Ecto neural progenitor cell (in vitro differentiated cells): Measurements from ENCODE around the gene ARSA.
"Not testable (repeated sequence)": the region's sequence is repeated elsewhere in the genome, so short reads cannot be mapped to it uniquely, and the experiment has no call there.

Experiments used
- DNase-seq: peaks from one replicate; pipeline ENCODE4 v3.0.0-alpha.2; 2018; ENCODE audit warnings: low spot score

The ARSA gene

DNA sequence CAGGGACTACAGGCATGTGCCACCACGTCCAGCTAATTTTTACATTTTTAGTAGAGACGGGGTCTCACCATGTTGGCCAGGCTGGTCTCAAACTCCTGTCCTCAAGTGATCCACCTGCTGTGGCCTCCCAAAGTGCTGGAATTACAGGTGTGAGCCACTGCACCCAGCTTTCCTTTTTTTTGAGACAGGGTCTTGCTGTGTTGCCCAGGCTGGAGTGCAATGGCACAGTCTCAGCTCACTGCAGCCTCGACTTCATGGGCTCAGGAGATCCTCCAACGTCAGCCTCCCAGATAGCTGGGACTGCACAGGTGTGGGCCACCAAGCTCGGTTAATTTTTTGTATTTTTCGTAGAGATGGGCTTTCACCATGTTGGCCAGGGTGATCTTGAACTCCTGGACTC is 26.7 kb upstream of the ARSA start:
- DNase-seq = not testable (repeated sequence)

DNA sequence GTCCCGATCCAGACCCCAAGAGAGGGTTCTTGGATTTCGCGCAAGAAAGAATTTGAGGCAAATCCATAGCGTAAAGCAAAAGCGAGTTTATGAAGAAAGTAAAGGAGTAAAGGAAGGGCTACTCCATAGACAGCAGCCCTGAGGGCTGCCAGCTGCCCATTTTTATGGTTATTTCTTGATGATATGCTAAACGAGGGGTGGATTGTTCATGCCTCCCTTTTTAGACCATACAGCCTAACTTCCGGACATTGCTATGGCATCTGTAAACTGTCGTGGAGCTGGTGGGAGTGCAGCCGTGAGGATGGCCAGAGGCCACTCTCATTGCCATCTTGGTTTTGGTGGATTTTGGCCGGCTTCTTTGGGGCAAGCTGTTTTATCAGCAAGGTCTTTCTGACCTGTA is 25.3 kb upstream of the ARSA start:
- no peak for DNase-seq

DNA sequence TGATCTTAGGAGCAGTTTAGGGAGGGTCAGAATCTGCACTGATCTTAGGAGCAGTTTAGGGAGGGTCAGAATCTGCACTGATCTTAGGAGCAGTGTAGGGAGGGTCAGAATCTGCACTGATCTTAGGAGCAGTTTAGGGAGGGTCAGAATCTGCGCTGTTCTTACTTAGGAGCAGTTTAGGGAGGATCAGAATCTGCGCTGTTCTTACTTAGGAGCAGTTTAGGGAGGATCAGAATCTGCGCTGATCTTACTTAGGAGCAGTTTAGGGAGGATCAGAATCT is 15.8 kb upstream of the ARSA start:
- not testable (repeated sequence) for DNase-seq

DNA sequence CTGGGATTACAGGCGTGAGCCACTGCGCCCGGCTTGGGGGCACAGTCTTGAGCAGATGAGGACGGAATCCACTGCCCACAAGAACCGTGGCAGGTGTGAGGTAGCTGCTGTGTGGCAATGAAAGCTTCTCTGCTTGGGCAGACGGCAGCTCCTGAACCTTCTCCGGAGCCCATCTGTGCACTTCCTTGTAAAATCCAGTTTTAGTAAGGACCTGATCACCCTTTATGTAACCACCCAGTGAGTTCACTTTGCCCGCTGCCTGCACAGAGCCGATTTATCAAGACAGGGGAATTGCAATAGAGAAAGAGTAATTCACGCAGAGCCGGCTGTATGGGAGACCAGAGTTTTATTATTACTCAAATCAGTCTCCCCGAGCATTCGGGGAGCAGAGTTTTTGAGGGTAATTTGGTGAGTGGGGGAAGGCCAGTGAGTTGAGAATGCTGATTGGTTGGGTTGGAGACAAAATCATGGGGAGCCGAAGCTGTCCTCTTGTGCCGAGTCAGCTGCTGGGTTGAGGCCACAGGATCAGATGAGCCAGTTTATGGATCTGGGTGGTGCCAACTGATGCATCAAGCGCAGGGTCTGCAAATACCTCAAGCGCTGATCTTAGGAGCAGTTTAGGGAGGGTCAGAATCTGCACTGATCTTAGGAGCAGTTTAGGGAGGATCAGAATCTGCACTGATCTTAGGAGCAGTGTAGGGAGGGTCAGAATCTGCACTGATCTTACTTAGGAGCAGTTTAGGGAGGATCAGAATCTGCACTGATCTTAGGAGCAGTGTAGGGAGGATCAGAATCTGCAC is 15.3 kb upstream of the ARSA start:
- not testable (repeated sequence) for DNase-seq

DNA sequence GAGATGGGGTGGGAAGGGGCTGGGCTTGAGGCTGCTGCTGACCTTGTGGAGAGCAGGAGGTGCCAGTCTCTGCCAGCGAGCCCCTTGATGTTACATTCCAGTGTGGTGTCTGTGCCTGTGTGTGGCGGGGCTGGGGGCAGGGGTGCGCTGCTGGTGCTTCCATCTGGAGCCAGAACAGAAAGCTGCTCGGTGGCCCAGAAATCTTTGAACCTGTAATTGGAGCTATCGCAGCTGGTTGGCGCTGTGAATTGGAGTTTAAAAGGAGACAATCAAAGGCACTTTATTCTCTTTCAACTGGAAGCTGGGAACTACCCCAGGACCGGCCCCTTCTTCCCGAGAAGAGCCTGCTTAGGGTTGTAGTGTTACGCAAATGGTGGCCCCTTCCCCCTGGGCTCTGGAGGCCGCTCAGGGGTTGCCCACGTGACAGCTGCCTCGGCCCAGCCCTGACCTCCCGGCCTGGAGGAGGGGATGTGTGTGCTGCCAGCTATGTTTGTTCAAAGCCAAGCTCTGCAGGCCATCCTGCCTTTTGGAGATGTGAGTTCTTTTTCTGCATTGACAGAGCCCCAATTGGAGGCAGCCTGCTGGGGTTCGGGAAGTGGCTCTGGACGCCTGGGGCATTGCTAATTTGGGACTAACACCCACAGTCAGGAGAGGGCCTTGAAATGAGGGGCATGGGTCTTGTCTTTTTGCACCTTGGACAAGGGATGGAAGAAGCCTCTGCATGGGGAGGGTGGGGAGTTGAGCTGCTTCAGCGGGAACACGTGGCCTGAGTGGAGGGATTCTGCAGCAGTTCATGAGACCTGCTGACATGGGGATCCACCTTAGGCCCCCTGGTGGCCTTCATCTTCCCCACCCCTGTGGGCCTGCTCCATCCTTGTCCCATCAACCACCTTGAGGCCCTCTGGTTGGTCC is 14.0 kb upstream of the ARSA start:
- DNase-seq = peak; percentile 82

DNA sequence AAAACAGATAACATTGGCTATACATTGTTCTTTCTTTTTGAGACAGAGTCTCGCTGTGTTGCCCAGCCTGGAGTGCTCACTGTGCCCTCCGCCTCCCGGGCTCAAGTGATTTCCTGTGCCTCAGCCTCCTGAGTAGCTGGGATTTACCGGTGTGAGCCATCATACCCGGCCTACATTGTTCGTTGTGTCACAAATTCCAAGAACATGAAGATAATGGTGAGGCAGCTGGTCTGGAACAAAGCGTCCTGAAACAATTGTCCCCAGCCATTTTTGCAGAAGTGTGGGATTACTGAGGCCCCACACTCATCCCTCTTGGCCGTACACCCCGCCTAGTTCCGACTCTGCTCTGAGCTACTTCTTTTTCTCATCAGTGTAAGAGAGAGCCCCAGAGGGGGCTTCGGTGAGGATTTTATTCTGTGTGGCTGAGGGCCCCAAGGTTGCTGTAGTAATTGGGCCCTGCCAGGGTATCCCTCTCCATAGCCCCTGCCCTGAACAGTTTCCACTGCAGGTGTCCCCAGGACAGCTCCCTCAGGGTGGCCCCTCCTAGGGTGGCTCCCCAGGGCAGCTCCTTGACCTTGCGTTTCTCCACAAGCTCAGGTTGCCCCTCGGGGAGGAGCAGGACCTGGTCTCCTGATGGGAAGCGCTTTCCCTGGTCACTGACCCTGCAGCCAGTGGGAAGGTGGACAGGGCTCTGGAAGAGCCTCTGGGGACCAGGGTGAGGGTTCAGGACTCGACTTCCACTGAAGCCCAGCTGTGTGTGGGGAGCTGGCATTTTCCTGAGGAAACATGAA is 13.1 kb upstream of the ARSA start:
- DNase-seq = no peak

DNA sequence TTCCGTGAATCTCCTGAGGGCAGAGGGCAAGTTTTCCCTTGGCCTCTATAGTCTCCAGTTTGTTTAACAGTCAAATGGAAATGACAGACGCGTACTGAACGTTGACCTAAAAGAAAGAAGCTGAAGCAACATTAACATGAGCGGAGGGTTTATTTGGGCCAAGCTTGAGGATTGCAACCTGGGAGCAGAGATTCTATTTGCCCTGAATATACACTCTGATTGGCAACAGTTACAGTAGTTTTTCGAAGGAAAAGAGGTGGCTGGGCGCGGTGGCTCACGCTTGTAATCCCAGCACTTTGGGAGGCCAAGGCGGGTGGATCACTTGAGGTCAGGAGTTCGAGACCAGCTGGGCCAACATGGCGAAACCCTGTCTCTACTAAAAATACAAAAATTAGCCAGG is 12.3 kb upstream of the ARSA start:
- DNase-seq = not testable (repeated sequence)

DNA sequence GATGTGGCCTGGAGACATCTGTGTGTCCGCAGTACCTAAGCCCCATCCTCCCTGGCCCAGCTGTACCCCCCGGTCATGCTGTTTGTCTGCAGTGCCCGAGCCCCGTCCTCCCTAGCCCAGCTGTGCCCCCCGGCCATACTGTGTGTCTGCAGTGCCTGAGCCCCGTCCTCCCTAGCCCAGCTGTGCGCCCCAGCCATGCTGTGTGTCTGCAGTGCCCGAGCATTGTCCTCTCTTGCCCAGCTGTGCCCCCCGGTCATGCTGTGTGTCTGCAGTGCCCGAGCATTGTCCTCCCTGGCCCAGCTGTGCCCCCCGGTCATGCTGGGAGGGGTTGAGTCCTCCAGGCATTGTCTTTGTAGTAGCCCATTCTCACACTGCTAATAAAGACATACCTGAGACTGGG is 7.6 kb upstream of the ARSA start:
- DNase-seq = no peak

DNA sequence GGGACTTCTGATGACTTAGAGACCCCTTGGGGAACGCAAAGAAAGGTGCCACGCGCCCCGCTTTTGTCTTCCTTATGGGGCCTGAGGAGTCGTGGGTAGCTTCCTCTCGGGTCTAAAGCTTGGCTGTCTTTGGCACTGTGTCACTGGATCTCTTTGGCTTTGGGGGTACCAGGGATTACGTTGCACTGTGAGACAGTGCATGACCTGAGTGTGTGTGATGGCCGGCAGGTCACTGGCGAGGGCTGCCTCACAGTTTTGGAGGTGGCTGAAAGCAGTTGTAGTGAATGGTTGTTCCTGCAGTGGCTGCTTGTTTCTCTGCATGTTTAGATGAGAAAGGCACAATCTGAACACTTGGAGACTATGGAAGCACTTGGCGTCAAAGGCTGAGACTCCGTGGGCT is 5.8 kb upstream of the ARSA start:
- DNase-seq = no peak

DNA sequence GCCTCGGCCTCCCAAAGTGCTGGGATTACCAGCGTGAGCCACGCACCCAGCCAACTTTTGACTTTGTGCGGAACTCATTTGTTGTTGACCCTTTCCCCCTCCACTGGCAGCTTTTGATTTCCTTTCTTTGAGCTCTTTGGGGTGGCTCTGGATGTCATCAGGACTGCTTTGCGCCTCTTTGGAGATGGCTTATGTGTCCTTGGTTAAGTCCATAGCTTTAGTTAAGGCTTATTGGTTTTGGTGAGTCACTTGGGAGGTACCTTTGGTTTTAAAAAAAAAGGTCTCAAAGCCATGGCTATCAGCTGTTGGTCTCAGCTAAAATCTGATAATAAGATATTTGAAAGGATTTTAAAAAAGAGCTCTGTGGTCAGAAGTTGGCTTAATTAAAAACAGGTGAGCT is 5.1 kb upstream of the ARSA start:
- DNase-seq = no peak

DNA sequence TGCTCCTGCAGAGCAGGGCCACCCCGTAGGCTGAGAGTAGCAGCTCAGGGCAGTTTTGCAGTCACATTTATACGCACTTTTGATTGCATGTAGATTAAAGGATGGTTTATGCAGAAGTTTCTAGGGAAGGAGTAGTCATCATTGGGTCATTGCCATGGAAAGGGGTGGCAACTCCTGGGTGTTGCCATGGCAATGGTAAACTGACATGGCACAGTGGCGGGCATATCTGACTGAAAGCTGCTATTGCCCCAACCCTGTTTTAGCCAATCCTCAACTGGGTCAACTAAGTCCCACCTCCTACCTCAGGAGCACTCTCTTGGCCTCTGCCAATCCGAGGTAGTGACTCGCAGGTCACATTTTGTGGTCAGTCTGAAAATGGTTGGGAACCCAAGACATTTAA is 2.4 kb upstream of the ARSA start:
- no peak for DNase-seq

DNA sequence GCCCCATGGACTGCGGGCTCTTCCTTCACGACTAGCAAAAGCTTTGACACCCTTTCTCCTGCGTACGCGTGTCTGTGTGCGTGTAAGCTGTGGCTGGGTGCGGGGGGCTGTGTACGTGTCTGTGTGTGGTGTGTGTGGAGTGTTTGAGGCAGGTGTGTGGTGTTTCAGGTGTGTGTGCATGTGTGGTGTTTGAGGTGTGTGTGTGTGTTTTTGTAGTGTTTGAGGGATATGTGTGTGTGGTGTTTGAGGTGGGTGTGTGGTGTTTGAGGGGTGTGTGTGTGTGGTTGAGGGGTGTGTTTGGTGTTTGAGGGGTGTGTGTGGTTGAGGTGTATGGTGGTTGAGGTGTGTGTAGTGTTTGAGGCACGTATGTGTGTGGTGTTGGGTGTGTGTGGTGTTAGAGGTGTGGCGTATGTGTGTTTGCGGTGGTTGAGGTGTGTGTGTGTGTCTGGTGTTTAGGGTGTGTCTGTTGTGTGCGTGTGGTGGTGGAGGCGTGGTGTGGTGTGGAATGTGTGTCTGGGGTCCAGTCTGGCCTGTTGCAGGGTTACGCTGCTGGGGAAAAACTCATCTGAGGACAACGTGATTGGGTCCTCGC is 687 bp upstream of the ARSA start:
- no peak for DNase-seq

DNA sequence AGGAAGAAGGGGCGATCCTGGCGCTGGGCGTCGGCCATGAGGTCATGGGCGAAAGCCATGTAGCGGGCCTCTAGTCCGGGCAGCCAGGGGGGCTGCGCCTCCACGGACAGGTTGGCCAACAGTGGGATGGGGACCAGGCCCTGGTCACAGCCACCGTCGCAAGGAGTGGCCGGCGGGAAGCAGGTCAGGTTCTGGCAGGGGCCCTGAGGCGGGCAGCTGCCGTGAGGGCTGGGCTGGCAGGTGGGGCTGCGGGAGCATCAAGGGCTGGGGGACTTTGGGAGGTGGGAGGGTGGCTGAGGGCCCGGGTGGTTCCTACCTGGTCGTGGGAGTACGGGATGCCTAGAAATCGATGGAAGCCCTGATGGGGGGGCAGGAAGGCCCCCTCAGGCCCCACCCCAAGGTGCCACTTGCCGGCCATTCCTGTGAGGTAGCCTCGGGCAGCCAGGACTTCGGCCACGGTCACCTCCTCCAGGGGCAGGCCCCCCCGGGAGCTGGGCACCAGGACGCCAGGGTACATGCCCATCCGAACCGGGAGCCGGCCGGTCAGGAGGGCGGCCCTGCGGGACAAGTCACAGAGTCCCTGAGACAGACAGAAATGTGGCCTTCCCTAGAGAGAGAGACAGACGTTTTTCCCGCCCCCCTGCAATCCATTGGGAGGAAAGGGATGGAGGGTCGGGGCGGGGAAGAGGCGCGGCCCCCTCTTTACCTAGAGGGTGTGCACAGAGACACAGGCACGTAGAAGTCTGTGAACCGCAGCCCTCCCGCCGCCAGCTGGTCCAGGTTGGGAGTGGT is 906 bp downstream of the ARSA start:
- DNase-seq = peak; percentile 55

DNA sequence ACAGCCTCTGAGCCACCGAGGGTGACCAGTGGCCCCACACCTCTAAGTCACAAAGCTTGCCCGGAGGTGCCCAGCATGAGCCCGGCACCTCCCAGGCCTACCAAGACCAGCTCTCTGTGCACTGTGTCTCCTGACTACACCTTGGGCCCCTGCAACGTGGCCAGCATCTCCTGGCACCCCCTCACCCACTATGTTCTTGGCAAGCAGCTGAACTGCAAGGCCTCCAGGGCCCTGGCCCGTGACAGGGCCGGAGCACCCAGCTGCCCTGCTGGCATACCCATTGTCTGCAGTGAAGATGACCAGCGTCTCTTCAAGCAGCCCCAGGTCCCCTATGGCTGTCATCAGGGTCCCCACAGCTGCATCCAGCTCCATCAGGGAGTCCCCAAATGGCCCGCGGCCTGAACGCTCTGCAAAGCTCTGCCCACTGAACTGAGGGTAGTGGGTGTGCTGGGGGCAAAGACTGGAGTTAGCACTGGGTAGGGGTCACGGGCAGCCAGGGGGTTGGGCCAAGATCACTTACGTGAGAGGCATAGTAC is 1.6 kb downstream of the ARSA start:
- peak; percentile 64 for DNase-seq

DNA sequence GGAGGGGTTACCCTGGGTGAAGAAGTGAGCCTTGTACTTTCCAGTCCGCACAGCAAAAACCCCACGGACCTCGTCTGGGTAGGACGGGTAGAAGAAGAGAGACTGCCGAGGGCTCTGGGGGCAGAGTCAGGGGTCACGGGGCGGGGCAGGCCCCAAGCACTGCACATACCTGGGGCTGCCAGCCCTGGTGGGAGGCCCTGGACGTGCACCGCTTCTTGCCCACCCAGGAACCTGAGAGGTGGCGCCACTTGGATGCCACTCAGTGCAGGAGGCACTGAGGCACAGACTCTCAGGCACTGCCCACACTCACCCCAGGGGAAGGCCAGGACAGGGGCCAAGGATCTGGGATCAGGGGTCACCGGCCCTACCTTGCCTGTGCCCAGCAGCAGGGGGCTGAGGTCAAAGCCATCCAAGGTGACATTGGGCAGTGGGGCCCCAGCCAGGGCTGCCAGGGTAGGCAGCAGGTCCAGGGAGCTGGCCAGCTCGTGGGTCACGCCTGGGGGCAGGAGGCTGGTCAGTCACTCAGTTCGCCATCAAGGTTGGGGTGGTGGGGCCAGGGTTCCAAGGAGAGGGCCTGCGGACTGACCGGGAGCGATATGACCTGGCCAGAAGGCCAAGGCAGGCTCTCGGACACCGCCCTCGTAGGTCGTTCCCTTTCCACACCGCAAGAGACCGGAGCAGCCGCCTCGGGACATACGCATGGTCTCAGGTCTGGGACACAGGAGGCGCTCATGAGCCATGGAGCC is 2.2 kb downstream of the ARSA start:
- peak; percentile 46 for DNase-seq

DNA sequence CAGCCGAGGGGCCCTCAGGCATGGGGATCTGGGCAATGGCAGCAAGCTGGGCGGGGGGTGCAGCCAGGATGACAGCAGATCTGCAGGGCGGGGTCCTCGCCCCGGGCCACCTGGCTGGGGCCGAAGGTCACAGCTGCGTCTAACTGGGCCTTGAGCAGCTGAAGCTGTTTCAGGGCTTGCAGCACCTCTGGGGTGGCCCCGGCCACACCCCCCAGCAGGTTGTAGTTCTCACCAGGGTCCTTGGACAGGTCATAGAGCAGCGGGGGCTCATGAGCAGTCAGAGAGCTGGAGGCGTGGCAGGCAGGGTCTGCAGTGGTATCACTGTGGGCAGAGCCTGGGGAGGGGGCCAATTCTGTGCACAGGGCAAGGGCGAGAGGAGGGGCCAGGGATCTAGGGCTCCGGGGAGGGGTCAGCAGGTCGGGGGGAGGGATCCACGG is 2.8 kb downstream of the ARSA start:
- DNase-seq = no peak

DNA sequence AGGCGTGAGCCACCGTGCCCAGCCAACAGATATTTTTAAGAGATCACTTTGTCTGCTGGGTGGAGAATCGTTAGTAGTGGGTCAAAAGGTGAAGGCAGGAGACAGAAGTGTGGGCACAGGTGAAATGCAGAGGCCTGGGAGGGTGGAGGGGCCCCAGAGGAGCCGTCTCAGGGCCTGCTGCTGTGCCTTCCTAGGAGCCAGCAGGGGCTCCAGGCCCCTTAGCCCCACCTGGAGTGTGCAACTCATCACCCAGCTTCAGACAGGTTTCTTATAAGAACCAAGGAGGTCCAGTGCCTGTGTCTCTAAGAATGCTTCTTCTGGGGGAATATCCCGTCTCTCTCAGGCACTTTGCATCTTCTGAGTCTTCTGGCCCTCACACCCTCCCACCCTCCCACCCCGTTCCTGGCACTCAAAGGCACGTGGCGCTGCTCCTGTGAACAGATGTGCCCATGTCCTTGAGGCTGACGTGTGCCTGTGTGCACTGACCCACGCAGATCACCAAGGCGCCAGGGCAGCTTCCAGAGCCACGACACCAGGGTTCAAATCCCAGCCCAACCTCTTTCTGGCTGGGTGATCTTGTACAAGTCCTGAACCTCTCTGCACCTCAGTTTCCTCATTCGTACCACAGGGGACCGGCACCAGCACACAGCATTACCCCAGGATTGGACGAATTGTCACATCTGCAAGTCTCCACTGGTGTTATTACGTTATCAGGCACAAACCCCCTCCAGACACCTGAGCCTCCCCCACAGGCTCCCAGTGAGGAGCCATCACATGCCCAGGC is 3.4 kb downstream of the ARSA start:
- no peak for DNase-seq

DNA sequence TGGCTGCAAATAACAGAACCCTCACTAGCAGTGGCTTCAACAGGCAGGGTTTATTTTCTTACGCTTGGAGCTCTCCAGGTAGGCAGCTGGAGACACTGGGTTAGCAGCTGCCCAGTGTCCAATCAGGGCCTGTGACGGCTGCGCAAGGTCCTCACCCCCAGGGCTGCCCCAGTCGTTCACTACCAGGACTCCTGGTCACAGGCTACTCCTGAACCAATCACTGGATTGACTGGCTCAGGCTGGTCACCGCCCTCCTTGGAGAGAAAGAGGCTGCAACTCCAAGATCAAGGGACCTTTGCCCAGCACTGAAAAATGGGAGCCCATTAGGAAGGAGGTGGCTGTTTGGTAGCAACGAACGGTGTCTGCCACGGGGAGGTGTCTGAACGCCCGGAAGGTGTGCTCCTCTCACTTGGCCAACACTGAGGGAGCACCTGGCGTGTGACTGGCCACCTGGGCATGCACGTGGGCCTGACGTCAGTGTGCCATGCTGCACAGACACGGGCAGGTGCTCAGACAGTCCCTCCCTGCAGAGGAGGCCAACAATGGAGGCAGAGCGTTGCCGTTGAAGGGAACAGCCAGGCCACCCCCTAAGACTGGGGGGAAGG is 5.1 kb downstream of the ARSA start:
- no peak for DNase-seq
